GM18517 (cell line): ENCODE data around the gene SEMG1.

Experiments
- ATAC-seq: cut with Tn5 transposase; IDR thresholded peaks from one replicate; pipeline ENCODE4 v1.9.1; 2021; ENCODE audit warnings: mild to moderate bottlenecking, moderate library complexity; ENCODE audit not compliant: unreplicated experiment

SEMG1 gene

DNA sequence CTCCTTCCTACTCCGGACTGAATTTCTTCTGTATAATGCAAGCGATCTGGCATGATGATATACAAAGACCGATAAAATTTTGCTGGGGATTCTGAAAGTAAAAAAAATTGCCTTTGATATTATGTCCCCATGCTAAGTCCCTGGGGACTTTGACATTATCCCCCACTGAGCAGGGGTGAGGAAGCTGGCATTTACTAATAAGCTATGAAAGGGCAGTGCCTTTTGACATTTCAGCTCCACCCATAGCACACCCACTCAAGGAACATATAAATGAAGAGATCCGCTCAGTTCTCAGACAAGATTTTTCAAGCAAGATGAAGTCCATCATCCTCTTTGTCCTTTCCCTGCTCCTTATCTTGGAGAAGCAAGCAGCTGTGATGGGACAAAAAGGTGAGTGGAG is 14.2 kb downstream of the SEMG1 start, which contains the start of gene SEMG2:
SEMG2 (plus strand) TSS at position 298 of the 400 bp plus-strand sequence; CDS start at position 315, 17 bp downstream.
- no peak for ATAC-seq

DNA sequence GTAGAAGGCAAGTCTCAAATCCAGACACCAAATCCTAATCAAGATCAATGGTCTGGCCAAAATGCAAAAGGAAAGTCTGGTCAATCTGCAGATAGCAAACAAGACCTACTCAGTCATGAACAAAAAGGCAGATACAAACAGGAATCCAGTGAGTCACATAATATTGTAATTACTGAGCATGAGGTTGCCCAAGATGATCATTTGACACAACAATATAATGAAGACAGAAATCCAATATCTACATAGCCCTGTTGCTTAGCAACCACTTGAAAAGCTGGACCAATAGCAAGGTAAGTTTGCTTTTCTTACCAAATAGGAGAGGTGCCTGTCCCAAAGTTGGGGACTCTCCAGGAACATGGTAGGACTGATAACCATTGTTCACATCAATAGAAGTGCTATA is 16.3 kb downstream of the SEMG1 start:
- ATAC-seq, result no peak

DNA sequence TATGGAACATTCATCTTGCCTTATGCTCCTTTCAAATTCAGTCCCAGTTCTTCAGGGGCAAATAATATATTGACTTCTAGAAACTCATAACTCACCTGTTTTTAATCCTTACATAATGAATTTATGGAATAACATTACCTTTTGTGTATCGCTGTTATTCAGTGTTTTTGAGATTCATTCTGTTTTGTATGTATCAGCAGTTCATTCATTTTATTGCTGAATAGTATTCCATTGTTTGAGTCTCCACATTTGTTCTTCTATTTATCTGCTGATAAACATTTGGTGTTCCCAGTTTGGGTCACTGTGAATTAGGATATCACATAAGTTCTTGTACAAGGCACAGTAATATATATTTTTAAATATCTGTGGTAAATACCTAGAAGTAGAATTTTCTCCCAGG is 19.5 kb downstream of the SEMG1 start:
- no peak for ATAC-seq

DNA sequence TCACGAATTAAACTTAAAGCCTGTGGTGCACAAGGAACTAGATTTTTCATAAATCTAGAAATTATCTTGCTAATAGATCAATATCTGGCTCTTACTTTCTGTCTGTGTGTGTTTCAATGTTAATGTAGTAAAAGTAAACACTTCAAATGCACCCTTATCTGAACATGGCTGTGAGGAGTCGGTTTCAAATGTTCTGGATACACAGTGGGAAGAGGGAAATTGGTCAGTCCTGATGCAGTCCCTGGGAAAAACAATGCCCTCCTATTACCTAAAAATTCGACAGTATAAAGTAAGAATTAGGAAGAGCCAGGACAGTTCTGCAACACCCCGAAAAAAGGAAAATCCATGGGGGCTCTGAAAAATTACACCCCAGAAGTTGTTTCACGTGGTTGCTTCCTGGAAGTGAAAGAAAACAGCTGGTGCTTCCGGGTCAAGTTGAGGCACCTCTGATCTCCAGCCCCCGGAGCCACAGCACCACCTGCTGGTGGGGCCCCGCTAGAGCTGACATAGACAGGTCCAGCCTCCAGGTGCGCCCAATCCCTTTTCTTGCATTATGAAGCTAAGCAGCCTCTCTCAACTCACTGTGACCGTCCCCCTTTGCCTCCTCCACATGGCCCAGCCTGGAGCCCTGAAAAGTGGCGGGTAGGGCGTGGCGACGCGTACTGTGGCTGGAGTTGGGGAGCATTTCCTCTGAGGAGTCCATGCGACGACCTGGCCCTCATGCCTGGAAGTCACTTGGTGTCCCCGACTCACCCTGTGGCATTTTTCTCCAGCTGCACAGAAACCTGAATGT is 22.6 kb downstream of the SEMG1 start:
- ATAC-seq, result no peak

DNA sequence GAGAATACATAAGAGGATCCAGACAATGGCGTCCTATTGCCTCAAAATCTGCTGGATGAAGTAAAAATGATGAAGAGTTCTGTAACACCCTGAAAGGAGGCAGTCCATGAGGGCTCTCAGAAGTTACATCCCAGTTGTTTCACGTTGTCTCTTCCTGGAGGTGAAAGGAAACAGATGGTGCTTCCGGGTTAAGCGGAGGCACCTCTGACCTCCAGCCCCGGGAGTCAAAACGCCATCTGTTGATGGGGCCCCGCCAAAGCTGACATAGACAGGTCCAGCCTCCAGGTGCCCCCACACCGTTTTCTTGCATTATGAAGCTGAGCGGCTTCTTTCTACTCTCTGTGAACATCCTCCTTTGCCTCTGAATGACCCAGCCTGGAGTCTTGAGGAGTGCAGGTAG is 23.8 kb downstream of the SEMG1 start:
- ATAC-seq, result no peak

DNA sequence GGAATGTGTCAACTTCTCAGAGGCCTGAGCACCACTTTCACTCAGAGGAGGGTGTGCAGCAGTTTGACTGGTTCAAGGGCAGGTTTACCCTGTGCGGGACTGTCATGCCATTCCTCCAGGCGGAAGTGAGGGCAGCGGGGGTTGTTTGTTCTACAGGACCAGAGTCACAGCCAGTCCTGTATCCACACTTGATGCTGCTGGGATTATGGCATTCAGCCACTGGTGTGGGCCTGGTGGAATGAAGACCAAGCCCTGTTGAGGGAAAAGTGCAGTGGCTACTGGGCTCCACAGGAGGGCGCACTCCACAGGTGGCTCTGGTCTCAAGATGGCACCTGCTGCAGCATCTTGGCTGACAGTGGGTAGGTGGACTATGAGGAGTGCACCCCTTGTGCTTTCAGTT is 29.2 kb downstream of the SEMG1 start:
- no peak for ATAC-seq

DNA sequence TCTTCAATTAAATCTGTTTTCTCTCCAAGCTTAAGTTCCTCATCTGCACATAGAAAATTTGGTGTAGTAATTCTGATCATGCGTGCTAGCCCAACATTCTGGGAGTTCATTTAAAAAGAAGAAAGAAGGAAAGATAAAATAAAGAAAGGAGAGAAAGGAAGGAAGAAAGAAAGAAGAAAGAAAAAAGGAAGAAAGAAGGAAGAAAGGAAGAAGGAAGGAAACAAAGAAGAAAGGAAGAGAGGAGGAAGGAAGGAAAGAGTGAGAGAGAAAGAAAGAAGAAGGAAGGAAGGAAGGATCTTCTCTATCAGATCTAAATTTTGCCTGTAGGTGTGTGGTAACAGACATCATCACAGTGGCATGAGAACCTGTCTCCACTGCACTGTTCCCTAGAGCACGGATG is 31.3 kb downstream of the SEMG1 start:
- no peak for ATAC-seq

DNA sequence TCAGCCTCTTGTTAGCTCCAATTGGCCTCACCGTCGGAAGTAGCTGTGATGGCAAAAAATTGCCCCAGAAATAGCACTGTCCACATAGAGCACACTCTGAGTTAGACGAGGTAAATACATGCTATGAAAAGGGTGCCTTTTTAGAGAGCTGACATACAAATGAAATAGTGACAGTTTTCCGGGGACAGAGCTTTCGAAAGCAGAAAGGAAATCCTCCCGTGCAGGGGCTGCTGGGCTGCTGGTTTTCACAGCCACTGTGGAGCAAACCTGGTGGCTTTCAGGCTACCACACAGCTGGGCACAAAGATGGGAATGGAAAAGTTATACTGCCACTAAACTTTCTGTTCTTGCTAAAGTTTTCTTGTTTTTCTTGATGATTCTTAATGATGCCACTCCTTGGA is 39.3 kb downstream of the SEMG1 start:
- ATAC-seq, result no peak

DNA sequence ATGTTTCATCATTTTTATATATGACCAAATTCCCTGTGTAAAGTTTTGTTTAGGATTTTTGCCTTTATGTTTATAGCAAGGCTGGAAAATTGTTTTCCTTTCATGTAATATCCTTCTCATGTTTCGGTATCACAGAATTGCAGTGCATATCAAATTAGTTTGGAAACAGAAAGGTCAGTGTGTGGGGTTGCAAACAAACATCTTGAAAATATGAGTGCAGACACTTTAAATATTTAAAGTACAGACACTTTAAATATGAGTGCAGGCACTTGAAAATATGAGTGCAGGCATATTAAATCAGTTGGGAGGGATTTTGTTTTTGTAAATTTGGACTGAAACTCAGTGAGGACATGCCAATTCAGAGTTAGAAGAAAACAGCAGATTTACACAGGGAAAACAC is 41.0 kb downstream of the SEMG1 start:
- no peak for ATAC-seq

DNA sequence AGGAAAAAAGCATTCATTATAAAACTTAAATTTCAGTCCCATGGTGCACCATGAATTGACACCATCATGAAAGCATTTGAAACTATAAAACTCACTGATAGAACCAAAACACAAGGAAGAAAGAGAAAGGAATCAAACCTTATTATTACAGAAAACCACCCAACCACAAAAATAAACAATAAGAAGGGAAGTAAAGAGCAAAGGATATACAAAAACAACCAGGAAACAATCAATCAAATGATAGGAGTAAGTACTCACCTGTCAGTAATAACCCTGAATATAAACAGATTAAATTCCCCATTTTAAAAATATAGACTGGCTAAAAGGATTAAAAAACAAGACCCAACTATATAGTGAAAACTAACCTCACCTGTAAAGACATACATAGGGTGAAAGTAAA is 41.8 kb downstream of the SEMG1 start:
- ATAC-seq, result no peak

DNA sequence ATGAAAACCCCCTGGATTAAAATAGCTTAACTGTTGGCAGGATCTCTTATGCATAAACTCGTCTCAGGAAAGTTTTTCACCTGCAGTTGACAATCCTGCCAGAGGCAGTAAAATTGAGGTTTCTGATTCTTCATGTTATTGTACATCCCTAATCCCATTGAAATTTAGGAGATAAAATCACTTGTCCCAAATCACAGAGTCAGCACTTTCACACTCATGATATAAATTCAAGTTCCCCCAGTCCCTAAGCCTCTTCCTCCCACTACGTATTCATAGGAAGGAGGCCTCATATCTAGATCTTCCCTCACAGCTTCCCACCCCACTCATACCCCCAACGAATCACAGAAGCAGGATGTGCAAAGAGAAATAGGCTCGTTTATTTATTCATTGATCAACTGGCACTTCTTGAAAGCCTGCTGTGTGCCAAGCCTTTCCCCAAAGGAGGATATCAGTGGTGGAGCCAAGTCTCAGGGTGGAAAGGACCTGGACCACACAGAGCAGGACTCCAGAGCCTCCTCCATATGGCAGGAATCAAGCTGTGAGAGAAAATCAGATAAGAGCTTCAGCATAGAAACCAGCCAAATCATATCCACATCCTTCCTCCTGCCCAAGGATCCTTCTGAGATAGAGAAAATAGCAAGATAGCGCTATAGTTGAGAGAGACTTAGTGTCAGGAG is 45.2 kb downstream of the SEMG1 start:
- ATAC-seq, result no peak

DNA sequence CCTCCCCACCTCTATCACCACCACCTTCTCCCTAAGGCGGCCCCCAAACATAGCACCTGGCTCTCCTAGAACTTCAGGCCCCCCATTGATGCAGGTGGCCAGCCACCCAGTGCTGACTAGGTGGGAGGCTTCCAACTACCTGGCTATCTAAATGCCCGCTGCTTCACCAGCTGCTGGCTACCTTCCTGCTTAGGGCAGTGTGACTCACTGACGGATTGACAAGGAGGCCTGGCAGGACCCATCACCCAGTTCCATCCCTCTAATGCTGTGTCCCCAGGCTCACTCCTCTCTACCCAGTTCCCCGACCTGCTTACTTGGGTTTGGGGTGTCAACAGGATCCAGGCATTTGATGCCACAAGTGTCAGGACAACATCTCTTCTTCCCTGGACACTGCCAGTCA is 46.4 kb downstream of the SEMG1 start:
- no peak for ATAC-seq

DNA sequence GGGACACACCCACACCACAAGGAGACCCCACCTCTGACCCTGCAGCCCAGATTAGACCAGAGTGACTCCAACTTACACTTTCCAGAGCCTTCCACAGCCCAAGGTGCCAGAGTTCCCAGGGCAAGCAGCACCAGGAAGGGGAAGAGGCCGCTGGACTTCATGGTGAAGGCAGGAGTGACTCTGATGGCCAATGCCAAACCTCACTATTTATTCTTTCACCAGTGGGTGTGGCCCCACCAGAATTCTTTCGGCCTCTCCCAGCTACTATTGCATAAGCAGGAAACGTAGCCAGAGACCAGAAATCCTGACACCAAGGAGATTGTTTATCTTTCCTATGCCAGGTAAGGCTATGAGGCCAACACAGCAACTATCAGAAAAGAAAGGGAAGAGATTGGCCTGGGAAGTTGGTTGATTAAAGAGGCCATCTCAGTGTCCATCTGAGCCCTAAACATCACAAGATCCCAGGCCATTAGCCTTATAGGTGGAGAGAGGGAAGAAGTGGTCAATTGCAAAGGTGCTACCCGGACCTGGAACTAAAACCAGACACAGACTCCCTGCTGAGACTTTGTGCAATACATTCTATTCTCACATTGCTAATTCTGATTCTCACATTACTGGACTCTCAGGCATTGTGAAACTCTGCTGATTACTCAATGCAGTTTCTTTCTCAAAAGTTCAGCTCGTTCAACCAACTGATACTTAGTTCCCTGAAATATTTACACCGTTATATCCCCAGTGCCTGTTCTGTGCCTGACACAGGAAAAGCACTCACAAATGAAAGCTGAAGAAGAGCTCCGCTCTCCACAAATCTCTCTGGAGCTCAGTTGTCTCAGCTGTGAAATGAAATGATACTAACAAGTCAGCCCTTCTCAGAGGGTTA is 47.8 kb downstream of the SEMG1 start, which contains the start of gene SLPI:
SLPI (minus strand) TSS at position 182 of the 880 bp plus-strand sequence; CDS start at position 161, 21 bp downstream.
- ATAC-seq, result no peak

DNA sequence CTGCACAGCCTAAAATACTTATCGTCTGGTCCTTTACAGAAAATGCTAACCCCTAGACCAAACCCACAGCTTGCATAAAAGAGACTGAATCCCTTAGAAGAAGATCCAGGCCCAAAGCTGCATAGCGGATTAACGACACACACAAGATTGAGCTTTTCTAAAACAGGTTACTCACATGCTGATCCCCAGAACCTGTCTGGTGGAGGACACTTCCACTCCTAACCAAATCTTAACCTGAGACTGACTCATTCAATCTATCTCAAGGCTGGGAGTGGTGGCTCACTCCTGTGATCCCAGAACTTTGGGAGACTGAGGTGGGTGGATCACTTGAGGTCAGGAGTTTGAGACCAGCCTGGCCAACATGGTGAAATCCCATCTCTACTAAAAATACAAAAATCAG is 50.3 kb downstream of the SEMG1 start:
- no peak for ATAC-seq

DNA sequence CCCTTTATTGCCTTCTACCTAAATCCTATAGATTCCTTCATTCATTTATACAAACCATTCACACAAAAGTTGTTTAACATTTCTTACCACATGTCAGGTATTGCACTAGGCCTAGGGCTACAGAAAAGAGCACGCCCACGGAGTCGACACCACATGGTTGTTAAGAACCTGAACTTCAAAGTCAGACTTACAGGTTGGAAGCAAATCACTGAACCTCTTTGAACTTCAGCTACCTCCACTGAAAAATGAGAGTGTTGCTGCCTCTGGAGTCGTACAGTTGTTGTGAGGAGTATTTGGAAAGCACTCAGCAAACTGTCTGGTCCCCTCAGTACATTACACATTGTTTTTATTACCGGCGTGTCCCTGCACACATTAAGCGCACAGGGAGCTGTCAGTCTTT is 50.9 kb downstream of the SEMG1 start:
- no peak for ATAC-seq

DNA sequence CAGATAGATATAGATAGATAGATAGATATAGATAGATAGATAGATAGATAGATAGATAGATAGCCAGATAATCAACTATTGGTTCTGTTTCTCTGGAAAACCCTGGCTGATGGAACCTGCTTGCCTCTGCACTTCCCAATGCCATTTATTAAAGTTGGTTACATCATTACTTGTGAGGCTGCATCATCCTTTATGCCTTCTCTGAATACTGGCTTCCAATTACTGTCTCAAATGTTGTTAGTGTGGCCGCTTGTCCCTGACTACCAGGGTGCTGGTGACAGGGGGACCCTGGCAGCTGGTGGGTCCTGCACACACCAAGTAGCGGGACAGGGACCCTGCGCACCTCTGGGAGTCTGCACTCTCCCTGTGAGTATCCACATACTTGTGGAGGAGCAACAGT is 51.4 kb downstream of the SEMG1 start:
- no peak for ATAC-seq

DNA sequence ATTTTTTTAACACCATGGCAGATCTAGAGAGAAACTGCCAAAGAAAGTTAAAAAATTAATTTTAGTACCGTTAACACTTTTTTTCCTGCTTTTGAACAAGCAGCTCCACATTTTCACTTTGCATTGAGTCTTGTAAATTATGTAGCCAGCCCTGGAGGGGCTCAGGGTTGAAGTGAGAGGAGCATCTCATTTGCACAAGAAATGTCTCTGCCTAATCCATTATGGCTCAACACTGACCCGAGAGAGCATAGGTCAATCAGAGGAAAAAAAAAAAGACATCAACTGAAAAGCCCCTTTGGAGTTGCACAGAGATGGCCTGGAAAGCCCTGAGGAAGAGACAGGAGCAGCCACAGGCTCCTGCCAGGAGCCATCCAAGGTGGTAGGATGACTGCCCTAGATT is 51.8 kb downstream of the SEMG1 start:
- ATAC-seq, result no peak
